Tibial artery (tissue), 4 donors: ENCODE measurements around the gene TCF4.

Source experiments
- DNase-seq, 2 donors: peaks; one replicate each; pipeline ENCODE4 v3.0.0-alpha.2; 2019
- H3K27ac ChIP-seq, 2 donors: fragments of 200-600 bp; sonication (generic) in 1 of 2; 1 replicate in 1 of 2; 2 replicates in 1 of 2; pipeline ENCODE4 v1.5.1; 2018 to 2019; ENCODE audit warnings: mild to moderate bottlenecking in 1 of 2
- H3K27me3 ChIP-seq, 2 donors: fragments of 200-600 bp; sonication (generic) in 1 of 2; one replicate each; pipeline versions ENCODE4 v1.5.1 to v1.6.0; 2016 to 2019
- H3K36me3 ChIP-seq, 3 donors: fragments of 200-600 bp; sonication (generic) in 2 of 3; one replicate each; pipeline ENCODE4 v1.5.1; 2016 to 2019; ENCODE audit warnings: mild to moderate bottlenecking in 2 of 3
- H3K4me1 ChIP-seq, 4 donors: fragments of 200-600 bp; sonication (generic) in 2 of 4; 1 replicate in 3 of 4; 2 replicates in 1 of 4; pipeline ENCODE4 v1.5.1; 2016 to 2019
- H3K4me3 ChIP-seq, 2 donors: fragments of 200-600 bp; sonication (generic) in 1 of 2; 1 replicate in 1 of 2; 2 replicates in 1 of 2; pipeline ENCODE4 v1.5.1; 2018 to 2019; ENCODE audit warnings: mild to moderate bottlenecking in 2 of 2
- H3K9me3 ChIP-seq, 3 donors: fragments of 200-600 bp; sonication (generic) in 1 of 3; one replicate each; pipeline ENCODE4 v1.5.1; 2016 to 2019
- intact Hi-C: fragments of 100-400 bp; cut with DNase I; formaldehyde crosslinking; loops from one replicate; pipeline ENCODE4 v1.15.0; 2023; ENCODE audit warnings: low total_unique reads
- TF ChIP-seq, protein P1 (sequence below), 2 experiments: fragments of 200-600 bp in 1 of 2; fragments of 450-650 bp in 1 of 2; IDR thresholded peaks; one replicate each; pipeline ENCODE4 v1.5.1; 2017 to 2019; ENCODE audit warnings: antibody characterized with exemption in 2 of 2, mild to moderate bottlenecking in 1 of 2, moderate library complexity in 1 of 2

The TCF4 gene

DNA sequence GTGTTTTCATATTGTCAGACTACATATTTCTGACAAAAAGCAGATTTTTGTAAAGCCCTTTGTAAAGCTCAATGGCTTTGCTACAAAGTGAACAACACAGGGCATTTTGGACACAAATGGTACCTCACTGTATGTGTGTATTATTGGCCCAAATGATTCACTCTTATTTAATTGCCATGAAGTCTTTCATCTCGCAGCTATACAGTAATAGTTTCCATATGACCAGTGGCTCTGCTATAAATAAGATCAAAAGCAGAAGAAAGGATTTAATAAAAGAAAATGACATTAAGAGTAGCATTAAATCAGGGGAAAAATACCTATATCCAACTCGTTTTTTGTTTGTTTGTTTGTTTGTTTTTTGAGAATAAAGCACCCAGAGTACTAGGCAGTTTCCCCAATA lies 344.7 kb downstream of the TCF4 start:
- H3K27me3 ChIP-seq: no peaks in the 10 kb centered on the region
- DNase-seq: no peak
- intact Hi-C loops: loop anchor here (5.0 kb wide), 2 partner anchors 79 to 344 kb away; partner anchors contain the start of gene TCF4
- H3K27ac ChIP-seq: peak overlapping the region; percentile 38 to 49
- H3K4me3 ChIP-seq: no peak overlapping the region
- no peaks in the 10 kb centered on the region for H3K36me3 ChIP-seq
- H3K9me3 ChIP-seq: no peaks in the 10 kb centered on the region
- H3K4me1 ChIP-seq: peaks cover 0 to 51% (median 22%) of the 10 kb centered on the region in 4 donors
- TF ChIP-seq, protein P1, sequence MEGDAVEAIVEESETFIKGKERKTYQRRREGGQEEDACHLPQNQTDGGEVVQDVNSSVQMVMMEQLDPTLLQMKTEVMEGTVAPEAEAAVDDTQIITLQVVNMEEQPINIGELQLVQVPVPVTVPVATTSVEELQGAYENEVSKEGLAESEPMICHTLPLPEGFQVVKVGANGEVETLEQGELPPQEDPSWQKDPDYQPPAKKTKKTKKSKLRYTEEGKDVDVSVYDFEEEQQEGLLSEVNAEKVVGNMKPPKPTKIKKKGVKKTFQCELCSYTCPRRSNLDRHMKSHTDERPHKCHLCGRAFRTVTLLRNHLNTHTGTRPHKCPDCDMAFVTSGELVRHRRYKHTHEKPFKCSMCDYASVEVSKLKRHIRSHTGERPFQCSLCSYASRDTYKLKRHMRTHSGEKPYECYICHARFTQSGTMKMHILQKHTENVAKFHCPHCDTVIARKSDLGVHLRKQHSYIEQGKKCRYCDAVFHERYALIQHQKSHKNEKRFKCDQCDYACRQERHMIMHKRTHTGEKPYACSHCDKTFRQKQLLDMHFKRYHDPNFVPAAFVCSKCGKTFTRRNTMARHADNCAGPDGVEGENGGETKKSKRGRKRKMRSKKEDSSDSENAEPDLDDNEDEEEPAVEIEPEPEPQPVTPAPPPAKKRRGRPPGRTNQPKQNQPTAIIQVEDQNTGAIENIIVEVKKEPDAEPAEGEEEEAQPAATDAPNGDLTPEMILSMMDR (IDR thresholded peaks at IDR 0.05): no peak

GRCh38 chr18:55240978-55241377 lies 347.0 kb downstream of the TCF4 start:
- TF ChIP-seq, protein P1 (IDR thresholded peaks at IDR 0.05): no peak
- Histone ChIP-seq H3K27me3 (no peaks in the 10 kb centered on the region), H3K4me1 (peaks cover 0 to 44% (median 19%) of the 10 kb centered on the region in 4 donors), H3K4me3 (no peak overlapping the region), H3K36me3 (no peaks in the 10 kb centered on the region), H3K9me3 (no peaks in the 10 kb centered on the region), H3K27ac (no peak overlapping the region)
- no peak for DNase-seq
- intact Hi-C loops: loop anchor here (5.0 kb wide), 2 partner anchors 81 to 346 kb away; partner anchors contain the start of gene TCF4

DNA sequence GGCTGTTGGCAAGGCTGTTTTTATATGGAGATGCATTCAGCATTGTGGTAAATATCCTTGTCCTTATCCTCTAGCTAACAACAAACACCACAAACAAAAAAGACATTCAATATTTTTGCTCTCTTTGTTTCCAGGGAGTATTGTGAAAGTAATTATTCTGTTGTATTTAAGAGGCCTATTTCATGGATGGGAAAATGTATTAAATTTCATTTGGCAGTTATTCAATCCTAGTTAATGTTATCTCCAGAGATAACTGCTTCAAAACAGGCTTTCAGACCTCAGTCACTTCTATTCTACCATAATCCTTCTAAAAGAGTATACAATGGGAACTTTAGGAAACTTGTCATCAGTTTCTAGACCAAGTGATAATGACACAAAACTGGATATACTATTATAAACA lies 348.3 kb downstream of the TCF4 start:
- no peaks in the 10 kb centered on the region for H3K27me3 ChIP-seq
- H3K4me3 ChIP-seq: no peak overlapping the region
- intact Hi-C loops: loop anchor here (5.0 to 10.0 kb wide), 4 partner anchors 83 to 545 kb away; partner anchors contain the start of gene TCF4
- H3K4me1 ChIP-seq: peaks cover 0 to 39% (median 16%) of the 10 kb centered on the region in 4 donors
- TF ChIP-seq, protein P1 (IDR thresholded peaks at IDR 0.05): no peak
- H3K27ac ChIP-seq: no peak overlapping the region
- no peaks in the 10 kb centered on the region for H3K9me3 ChIP-seq
- H3K36me3 ChIP-seq: no peaks in the 10 kb centered on the region
- DNase-seq: no peak

- no peak for DNase-seq
- H3K4me1 ChIP-seq: peaks cover 0 to 21% (median 2%) of the 10 kb centered on the region in 4 donors
- H3K27ac ChIP-seq: no peak overlapping the region
- H3K9me3 ChIP-seq: no peaks in the 10 kb centered on the region
- TF ChIP-seq, protein P1 (IDR thresholded peaks at IDR 0.05): no peak
- no peaks in the 10 kb centered on the region for H3K27me3 ChIP-seq
- H3K36me3 ChIP-seq: peaks cover 0 to 9% (median 9%) of the 10 kb centered on the region in 3 donors
- no peak overlapping the region for H3K4me3 ChIP-seq
- intact Hi-C loops: loop anchor here (5.0 to 10.0 kb wide), 2 partner anchors 100 to 547 kb away; no protein-coding TSS in a partner anchor
These were observed 350.3 kb downstream of the TCF4 start for GRCh38 chr18:55237660-55238059.

- peak; percentile 37 to 64 for DNase-seq
- intact Hi-C loops: loop anchor here (5.0 to 10.0 kb wide), 2 partner anchors 101 to 548 kb away; no protein-coding TSS in a partner anchor
- Histone ChIP-seq H3K4me3 (no peak overlapping the region), H3K27me3 (no peaks in the 10 kb centered on the region), H3K36me3 (peaks cover 11 to 22% (median 20%) of the 10 kb centered on the region in 3 donors), H3K4me1 (peaks cover 0 to 21% (median 2%) of the 10 kb centered on the region in 4 donors), H3K27ac (no peak overlapping the region), H3K9me3 (no peaks in the 10 kb centered on the region)
- TF ChIP-seq, protein P1 (IDR thresholded peaks at IDR 0.05): no peak
These were observed 351.7 kb downstream of the TCF4 start for GRCh38 chr18:55236150-55236931.
